ENCODE measurements around the gene RHOA. TPM values are rescaled to one million over a fixed set of nuclear protein-coding genes. Genes with fewer than 3 reads are reported as not detected.
A peak's percentile ranks its signal among the peaks of the same experiment; 100 is the strongest.

Gene RHOA
- total and polyA plus RNA-seq, 2 of the 4 experiments (the other 2 are of a cell fraction), result 383 to 879 TPM

- intact Hi-C loops (cut with micrococcal nuclease) (no loop called here), in situ Hi-C loops (cut with MboI; ENCODE audit: low sequenced_read_pairs) (loop anchor here (5.0 kb wide), 1 partner anchor 63 kb away; the partner anchor contains the start of genes RHOA and TCTA), dilution Hi-C loops (cut with HindIII; ENCODE audit: low sequenced_read_pairs, unreplicated experiment) (no loop called here)
- H3K27me3 ChIP-seq (ENCODE audit: control insufficient read depth, insufficient read depth, low read length), result no peaks in the 10 kb centered on the region
- H3K4me1 ChIP-seq (ENCODE audit: control insufficient read depth, insufficient read depth, low read length), result peaks cover 18% of the 10 kb centered on the region
- H3K79me1 ChIP-seq (ENCODE audit: low read depth in 1 of 2, low read length in 2 of 2), result peaks cover 3 to 31% of the 10 kb centered on the region in 2 experiments; a peak in 3 of 4 replicates
- no peak for ATAC-seq (ENCODE audit: low read depth)
- H3K14ac ChIP-seq (replicated peaks; ENCODE audit: low read depth, low read length), result no peak overlapping the region
- POLR2A ChIA-PET (ENCODE audit: unreplicated experiment), result no interaction called here
- H3K56ac ChIP-seq (ENCODE audit: extremely low read depth, insufficient read depth, low read length), result no peak overlapping the region
- H4K8ac ChIP-seq (ENCODE audit: low read depth in 2 of 2, low read length in 2 of 2), result no peak overlapping the region
- peaks cover 14% of the 10 kb centered on the region; the same call in 1 of the 2 replicates for H3K9me1 ChIP-seq (ENCODE audit: insufficient read depth, low read length)
- peak overlapping the region; percentile 16; the same call in 1 of the 2 replicates for H2BK120ac ChIP-seq (ENCODE audit: low read depth, low read length)
- no TSS peak for BruUV-seq (replicated peaks)
- H3K4me2 ChIP-seq (ENCODE audit: low read depth, low read length), result no peak overlapping the region
- peak overlapping the region; percentile 15; the same call in 2 of the 3 replicates for H2BK15ac ChIP-seq (ENCODE audit: low read depth, low read length)
- no peak overlapping the region for H3K23ac ChIP-seq (ENCODE audit: low read depth, low read length)
- 100% methylated on average over 1 of the region's 3 CpGs; no CpG with 5 or more reads in 1 of the 2 experiments for WGBS, 2 experiments (ENCODE audit: extremely low coverage in 2 of 2, insufficient read length in 1 of 2)
- H3K9me3 ChIP-seq (ENCODE audit: control insufficient read depth, insufficient read depth, low read length), result no peaks in the 10 kb centered on the region
- peak overlapping the region; percentile 14; the same call in 1 of the 2 replicates for H2BK20ac ChIP-seq (ENCODE audit: low read depth, low read length)
- no peak overlapping the region for H2AK9ac ChIP-seq (replicated peaks; ENCODE audit: low read depth, low read length, poor library complexity)
- DNase-seq, result no peak
- peak overlapping the region; percentile 55 for H2AK5ac ChIP-seq (ENCODE audit: low read depth, low read length)
- H3K4ac ChIP-seq (ENCODE audit: low read depth, low read length), result 0 out of 2 replicates have a peak overlapping the region, but pooled peaks have one; percentile 35
- no peak overlapping the region for H3K9ac ChIP-seq (ENCODE audit: low read depth, low read length)
- no peak overlapping the region for H2BK5ac ChIP-seq (ENCODE audit: low read depth, low read length, poor library complexity, severe bottlenecking)
- no peak overlapping the region for H3K27ac ChIP-seq (ENCODE audit: insufficient read depth, low read length)
- H3K4me3 ChIP-seq (ENCODE audit: insufficient read depth, low read depth, low read length), result no peak overlapping the region
- CTCF ChIA-PET, result interaction anchor here (1.1 kb wide), 1 partner anchor 9 kb away, joined by 3 read pairs; no protein-coding TSS in a partner anchor
- H3K18ac ChIP-seq (ENCODE audit: low read depth, low read length), result no peak overlapping the region
- no peak overlapping the region for H2AFZ ChIP-seq (replicated peaks; ENCODE audit: low read length, poor library complexity)
- peaks cover 5% of the 10 kb centered on the region; the same call in 1 of the 2 replicates for H4K20me1 ChIP-seq (ENCODE audit: insufficient read depth, low read length)
- peak overlapping the region; percentile 60 for H4K91ac ChIP-seq (ENCODE audit: insufficient read depth, low read depth, low read length)
- peak overlapping the region; percentile 12; the same call in 1 of the 2 replicates for H4K5ac ChIP-seq (ENCODE audit: low read depth, low read length)
- no peaks in the 10 kb centered on the region for H3K36me3 ChIP-seq (ENCODE audit: control insufficient read depth, insufficient read depth, low read length)
- TF ChIP-seq CTCF (conservative IDR thresholded peaks at IDR 0.05; ENCODE audit: low read depth, low read length), result no peak
- no peak for TF ChIP-seq MAZ (IDR thresholded peaks at IDR 0.05; ENCODE audit: borderline replicate concordance, low read depth, low read length)
- no peak for TF ChIP-seq POLR2A (IDR thresholded peaks at IDR 0.05; ENCODE audit: low read depth, low read length)
- TF ChIP-seq NFE2L2 (IDR thresholded peaks at IDR 0.05; ENCODE audit: low read depth, low read length), result no peak
- no peak for TF ChIP-seq BHLHE40 (IDR thresholded peaks at IDR 0.05; ENCODE audit: low read depth, low read length)
- TF ChIP-seq, protein P1, sequence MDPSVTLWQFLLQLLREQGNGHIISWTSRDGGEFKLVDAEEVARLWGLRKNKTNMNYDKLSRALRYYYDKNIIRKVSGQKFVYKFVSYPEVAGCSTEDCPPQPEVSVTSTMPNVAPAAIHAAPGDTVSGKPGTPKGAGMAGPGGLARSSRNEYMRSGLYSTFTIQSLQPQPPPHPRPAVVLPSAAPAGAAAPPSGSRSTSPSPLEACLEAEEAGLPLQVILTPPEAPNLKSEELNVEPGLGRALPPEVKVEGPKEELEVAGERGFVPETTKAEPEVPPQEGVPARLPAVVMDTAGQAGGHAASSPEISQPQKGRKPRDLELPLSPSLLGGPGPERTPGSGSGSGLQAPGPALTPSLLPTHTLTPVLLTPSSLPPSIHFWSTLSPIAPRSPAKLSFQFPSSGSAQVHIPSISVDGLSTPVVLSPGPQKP (IDR thresholded peaks at IDR 0.05; ENCODE audit: borderline replicate concordance, low read depth, low read length), result no peak
- TF ChIP-seq RAD21 (IDR thresholded peaks at IDR 0.05; ENCODE audit: low read length), result no peak
- TF ChIP-seq, protein P2, sequence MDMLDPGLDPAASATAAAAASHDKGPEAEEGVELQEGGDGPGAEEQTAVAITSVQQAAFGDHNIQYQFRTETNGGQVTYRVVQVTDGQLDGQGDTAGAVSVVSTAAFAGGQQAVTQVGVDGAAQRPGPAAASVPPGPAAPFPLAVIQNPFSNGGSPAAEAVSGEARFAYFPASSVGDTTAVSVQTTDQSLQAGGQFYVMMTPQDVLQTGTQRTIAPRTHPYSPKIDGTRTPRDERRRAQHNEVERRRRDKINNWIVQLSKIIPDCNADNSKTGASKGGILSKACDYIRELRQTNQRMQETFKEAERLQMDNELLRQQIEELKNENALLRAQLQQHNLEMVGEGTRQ (IDR thresholded peaks at IDR 0.05; ENCODE audit: low read depth, low read length), result no peak
- TF ChIP-seq SMC3 (IDR thresholded peaks at IDR 0.05; ENCODE audit: low read depth, low read length), result no peak
- TF ChIP-seq RFX5 (IDR thresholded peaks at IDR 0.05; ENCODE audit: low read depth, low read length), result no peak
- no peak for TF ChIP-seq RCOR1 (IDR thresholded peaks at IDR 0.05; ENCODE audit: insufficient replicate concordance, low read length)
- no peak for TF ChIP-seq CHD1 (IDR thresholded peaks at IDR 0.05; ENCODE audit: low read depth, low read length)
- TF ChIP-seq MXI1 (IDR thresholded peaks at IDR 0.05; ENCODE audit: borderline replicate concordance, low read depth, low read length), result no peak
- no peak for TF ChIP-seq CEBPB (IDR thresholded peaks at IDR 0.05; ENCODE audit: low read depth, low read length)
Measured at GRCh38 chr3:49349348-49350114, 62.2 kb downstream of the RHOA start.

All from IMR-90 (cell line).